BE2C (cell line): ENCODE data around the gene NDUFV1.
"Not testable (repeated sequence)": the region's sequence is repeated elsewhere in the genome, so short reads cannot be mapped to it uniquely, and the experiment has no call there.

Experiments
- DNase-seq: peaks from one replicate; pipeline ENCODE4 v3.0.0-alpha.2; 2020
- H3K27me3 ChIP-seq: fragments of 250-450 bp; sonication (Bioruptor Pico); 2 replicates; pipeline ENCODE4 v1.5.1; 2020; ENCODE audit warnings: mild to moderate bottlenecking
- H3K36me3 ChIP-seq: fragments of 250-450 bp; sonication (Bioruptor Pico); 2 replicates; pipeline ENCODE4 v1.5.1; 2020; ENCODE audit warnings: mild to moderate bottlenecking
- H3K4me1 ChIP-seq: fragments of 250-450 bp; sonication (Bioruptor Pico); 2 replicates; pipeline ENCODE4 v1.5.1; 2020
- H3K4me3 ChIP-seq: 2 replicates; pipeline ENCODE4 v1.5.1; 2011; ENCODE audit warnings: low read depth, low read length
- H3K9me3 ChIP-seq: fragments of 250-450 bp; sonication (Bioruptor Pico); 2 replicates; pipeline ENCODE4 v1.5.1; 2020
- TF ChIP-seq, protein P1 (sequence below): IDR thresholded peaks from 2 replicates; pipeline ENCODE4 v1.5.1; 2012; ENCODE audit warnings: mild to moderate bottlenecking, low read depth, low read length

Gene NDUFV1

DNA sequence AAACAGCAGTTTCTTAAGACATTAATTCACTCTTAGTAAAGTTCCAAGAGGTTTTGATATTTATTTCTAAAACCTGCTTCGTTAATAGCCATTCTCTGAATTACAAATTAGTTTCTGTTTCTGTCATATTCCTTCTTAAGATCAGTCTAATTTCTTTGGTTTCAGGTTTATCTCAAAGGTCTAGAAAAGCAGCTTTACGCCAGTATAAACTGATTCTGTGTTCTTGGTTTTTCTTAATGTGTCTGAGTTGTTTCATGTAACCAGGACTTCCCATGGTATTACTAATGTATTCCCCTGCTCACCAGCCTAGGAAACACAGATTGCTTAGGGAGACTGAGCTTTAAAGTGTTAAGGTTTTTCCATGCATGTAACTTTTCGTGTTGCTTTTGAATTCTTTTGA lies 50.6 kb downstream of the NDUFV1 start:
- H3K27me3 ChIP-seq = peaks cover 5% of the 10 kb centered on the region
- no peak for DNase-seq
- TF ChIP-seq, protein P1, sequence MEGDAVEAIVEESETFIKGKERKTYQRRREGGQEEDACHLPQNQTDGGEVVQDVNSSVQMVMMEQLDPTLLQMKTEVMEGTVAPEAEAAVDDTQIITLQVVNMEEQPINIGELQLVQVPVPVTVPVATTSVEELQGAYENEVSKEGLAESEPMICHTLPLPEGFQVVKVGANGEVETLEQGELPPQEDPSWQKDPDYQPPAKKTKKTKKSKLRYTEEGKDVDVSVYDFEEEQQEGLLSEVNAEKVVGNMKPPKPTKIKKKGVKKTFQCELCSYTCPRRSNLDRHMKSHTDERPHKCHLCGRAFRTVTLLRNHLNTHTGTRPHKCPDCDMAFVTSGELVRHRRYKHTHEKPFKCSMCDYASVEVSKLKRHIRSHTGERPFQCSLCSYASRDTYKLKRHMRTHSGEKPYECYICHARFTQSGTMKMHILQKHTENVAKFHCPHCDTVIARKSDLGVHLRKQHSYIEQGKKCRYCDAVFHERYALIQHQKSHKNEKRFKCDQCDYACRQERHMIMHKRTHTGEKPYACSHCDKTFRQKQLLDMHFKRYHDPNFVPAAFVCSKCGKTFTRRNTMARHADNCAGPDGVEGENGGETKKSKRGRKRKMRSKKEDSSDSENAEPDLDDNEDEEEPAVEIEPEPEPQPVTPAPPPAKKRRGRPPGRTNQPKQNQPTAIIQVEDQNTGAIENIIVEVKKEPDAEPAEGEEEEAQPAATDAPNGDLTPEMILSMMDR = no peak
- no peaks in the 10 kb centered on the region for H3K36me3 ChIP-seq
- no peak overlapping the region for H3K4me3 ChIP-seq
- no peaks in the 10 kb centered on the region for H3K9me3 ChIP-seq
- no peaks in the 10 kb centered on the region for H3K4me1 ChIP-seq

DNA sequence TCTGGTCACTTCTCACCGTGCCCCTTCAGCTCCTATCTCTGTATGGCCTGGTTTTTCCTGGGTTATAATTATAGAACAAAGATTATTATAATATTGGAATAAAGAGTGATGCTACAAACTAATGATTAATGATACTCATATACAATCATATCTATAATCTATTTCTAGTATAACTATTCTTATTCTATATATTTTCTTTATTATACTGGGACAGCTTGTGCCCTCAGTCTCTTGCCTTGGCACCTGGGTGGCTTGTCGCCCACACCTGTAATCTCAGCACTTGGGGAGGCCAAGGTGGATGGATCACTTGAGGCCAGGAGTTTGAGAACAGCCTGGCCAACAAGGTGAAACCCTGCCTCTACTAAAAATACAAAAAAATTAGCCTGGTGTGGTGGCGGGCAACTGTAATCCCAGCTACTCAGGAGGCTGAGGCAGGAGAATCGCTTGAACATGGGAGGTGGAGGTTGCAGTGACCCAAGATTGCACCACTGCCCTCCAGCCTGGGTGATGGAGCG lies 53.0 kb downstream of the NDUFV1 start:
- H3K36me3 ChIP-seq, DNase-seq, H3K4me3 ChIP-seq, H3K9me3 ChIP-seq, H3K4me1 ChIP-seq: not testable (repeated sequence)
- H3K27me3 ChIP-seq = peaks cover 11% of the 10 kb centered on the region

DNA sequence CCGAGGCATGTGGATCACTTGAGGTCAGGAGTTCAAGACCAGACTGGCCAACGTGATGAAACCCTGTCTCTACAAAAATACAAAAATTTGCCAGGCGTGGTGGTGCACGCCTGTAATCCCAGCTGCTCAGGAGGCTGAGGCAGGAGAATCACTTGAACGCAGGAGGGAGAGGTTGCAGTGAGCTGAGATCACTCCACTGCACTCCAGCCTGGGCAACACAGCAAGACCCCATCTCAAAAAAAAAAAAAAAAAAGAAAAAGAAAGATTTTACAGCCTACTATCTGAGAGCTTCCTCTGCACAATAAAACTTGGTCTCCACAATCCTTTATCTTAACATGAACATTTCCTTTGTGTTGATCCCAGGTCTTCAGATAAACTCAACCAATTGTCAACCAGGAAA lies 54.0 kb downstream of the NDUFV1 start:
- H3K4me1 ChIP-seq, DNase-seq, H3K4me3 ChIP-seq, H3K36me3 ChIP-seq, H3K9me3 ChIP-seq: not testable (repeated sequence)
- H3K27me3 ChIP-seq = peaks cover 11% of the 10 kb centered on the region
